GM12874 (cell line): ENCODE results near the gene MCC.

ENCODE experiments used
- CTCF ChIP-seq: IDR thresholded peaks from 2 replicates; pipeline ENCODE4 v1.5.1; 2011; ENCODE audit warnings: low read depth, mild to moderate bottlenecking, control low read depth, low read length, moderate library complexity; ENCODE audit not compliant: insufficient read depth

The MCC gene

DNA sequence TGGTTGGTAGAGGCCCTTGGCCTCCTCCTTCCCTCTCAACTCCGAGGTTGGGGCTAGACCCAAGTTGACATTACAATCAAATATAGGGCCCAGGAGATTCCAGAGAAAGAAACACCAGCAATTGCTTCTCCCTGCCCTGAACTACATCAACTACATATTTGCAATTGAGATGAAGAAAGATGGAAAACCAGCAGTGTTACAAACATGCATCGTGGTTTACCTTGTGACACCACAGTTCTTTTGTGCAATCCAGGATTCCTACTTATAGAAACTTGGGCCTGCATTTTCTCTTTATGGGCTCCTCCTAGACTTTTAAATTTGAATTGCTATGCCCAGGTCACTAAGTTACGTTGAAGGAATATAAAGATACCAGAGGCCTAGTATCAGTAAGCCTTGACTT is 384.9 kb downstream of the MCC start:
- TF ChIP-seq CTCF, result no peak

DNA sequence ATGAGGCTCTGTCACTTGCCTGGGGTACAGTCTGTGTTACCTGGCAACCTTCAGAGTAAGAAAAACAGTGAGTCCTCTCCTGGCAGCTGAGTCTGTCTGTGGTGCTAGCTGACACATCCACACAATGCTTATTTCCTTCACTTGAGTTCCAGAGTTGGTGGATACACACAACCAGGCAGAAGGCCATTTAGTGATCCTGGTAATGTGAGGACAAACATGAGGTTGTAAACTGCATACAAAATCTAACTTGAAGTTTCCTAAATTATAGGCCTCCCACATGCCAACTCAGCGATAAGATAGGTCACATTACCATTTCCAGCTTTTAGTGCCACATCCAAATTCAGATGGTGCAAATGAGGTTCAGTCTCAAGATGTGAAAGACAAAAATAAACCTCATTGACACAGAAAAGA is 386.1 kb downstream of the MCC start:
- TF ChIP-seq CTCF, result no peak

DNA sequence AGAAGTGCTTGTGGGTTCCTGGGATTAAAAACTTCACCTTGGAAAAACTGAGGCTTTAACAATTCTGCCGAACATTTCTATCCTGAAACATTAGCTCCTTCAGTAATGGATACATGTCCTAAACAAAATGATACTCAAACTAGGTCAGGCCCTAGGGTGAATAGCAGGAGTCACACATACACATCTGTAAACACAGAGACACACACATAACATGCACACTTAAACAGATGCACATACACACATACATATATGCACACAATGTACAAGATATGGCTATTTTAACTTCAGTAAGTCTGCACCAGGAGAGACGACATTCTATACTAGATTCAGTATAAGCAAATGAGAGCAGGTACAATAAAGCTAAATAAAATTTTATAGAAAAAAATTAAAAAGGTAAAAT is 387.3 kb downstream of the MCC start:
- TF ChIP-seq CTCF, result no peak

GRCh38 chr5:113099822-113100221 is 388.4 kb downstream of the MCC start:
- TF ChIP-seq CTCF, result no peak

DNA sequence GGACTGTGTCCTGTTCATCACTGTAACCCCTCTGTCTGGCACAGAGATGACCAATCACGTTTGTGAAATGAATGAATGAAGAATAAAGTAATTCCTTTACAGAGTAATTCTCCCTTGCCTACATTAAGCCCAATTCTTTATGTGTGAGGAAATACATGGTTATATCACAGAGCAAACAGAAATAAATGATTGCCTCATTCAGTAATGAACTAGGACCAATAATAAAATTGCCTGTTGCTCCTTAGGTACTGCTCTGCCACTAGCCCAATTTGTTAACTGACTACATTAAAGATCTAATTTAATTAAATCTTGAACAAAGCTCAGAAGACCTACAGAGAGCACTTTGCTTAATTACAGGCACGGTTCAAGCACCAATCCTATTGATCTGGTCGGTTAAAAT is 389.9 kb downstream of the MCC start:
- no peak for TF ChIP-seq CTCF

DNA sequence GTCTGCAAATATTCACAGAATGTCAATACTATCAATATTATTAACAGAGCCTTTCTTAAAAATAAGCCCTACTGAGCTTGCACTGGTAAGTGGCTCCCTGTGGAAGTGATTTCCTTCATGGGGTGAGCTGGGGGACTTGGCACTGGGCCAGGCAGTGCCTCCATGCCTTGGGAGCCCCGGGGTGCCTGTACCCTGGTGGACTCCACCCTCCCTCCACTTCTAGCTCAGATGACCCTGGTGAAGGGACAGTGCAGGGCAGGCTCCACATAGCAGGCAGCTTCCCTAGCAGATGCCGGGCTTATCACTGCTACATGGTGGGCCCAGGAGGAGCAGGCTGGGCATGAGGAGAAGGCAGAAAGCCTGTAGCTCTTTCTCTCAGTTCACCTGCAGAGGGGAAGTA is 392.4 kb downstream of the MCC start:
- TF ChIP-seq CTCF, result no peak

DNA sequence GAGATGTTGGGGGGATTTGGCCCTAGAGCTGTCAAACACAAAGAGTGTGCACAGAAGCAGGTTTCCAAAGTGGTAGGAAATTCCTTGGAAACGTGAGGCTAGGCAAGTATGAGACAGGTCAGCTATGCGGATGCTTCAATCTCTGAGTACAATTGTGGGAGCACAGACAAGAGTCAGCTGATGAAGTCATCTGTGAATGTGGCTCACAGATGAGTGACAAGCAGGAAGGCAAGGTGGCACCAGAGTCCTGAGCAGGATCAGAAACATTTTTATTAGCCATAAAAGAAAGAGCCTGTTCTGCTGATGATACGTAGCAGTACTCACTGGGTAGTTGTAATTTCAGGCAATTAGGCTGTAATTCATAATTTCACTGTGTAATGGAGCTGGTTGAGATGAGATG is 394.7 kb downstream of the MCC start:
- no peak for TF ChIP-seq CTCF

DNA sequence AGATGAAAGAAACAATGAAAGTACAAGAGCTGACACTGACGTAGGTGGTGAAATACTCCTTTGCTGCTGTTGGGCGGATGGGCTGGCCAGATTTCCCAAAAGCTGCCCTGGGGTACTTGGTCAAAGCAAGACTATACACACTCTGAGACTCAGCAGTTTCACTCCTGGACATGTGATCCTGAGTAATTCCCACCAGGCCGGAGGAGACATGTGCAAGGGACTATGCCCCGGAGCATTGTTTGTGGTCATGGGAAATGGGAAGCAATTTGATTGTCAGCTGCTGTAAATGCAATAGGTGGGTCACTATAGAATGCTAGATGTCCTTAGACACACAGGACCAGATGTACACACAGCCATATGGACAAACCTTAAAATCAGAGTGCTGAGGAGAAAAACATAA is 395.6 kb downstream of the MCC start:
- TF ChIP-seq CTCF, result no peak
